Ovary (tissue), 9 donors: ENCODE measurements around the gene MYO9B. TPM values are rescaled to one million over a fixed set of nuclear protein-coding genes. Genes with fewer than 3 reads are reported as not detected.

ENCODE experiments used
- DNase-seq, 5 donors: peaks; one replicate each; pipeline ENCODE4 v3.0.0-alpha.2; 2019 to 2020
- H3K27ac ChIP-seq, 2 donors: fragments of 200-600 bp; one replicate each; pipeline versions ENCODE4 v1.5.1 to v1.8.0; 2019 to 2022
- H3K27me3 ChIP-seq: fragments of 200-600 bp; one replicate; pipeline ENCODE4 v1.8.0; 2022
- H3K36me3 ChIP-seq: fragments of 200-600 bp; sonication (generic); one replicate; pipeline ENCODE4 v1.5.1; 2019
- H3K4me1 ChIP-seq: one replicate; pipeline ENCODE4 v1.8.1; 2013; ENCODE audit warnings: mild to moderate bottlenecking, moderate library complexity; ENCODE audit not compliant: insufficient read depth
- H3K4me3 ChIP-seq: fragments of 200-600 bp; sonication (generic); one replicate; pipeline ENCODE4 v1.5.1; 2017
- H3K9me3 ChIP-seq, 2 donors: fragments of 200-600 bp in 1 of 2; sonication (generic) in 1 of 2; one replicate each; pipeline versions ENCODE4 v1.5.1 to v1.8.1; 2013 to 2019; ENCODE audit warnings: mild to moderate bottlenecking in 1 of 2, moderate library complexity in 1 of 2
- CTCF ChIP-seq, 3 donors: fragments of 450-650 bp in 2 of 3; fragments of 200-600 bp in 1 of 3; IDR thresholded peaks; one replicate each; pipeline versions ENCODE4 v1.5.1 to v1.8.0; 2016 to 2022; ENCODE audit warnings: antibody characterized with exemption in 3 of 3, mild to moderate bottlenecking in 1 of 3
- EP300 ChIP-seq: sonication (generic); formaldehyde crosslinking; IDR thresholded peaks from one replicate; pipeline ENCODE4 v1.6.1; 2017; ENCODE audit warnings: antibody characterized with exemption
- POLR2A ChIP-seq: fragments of 450-650 bp; IDR thresholded peaks from one replicate; pipeline ENCODE4 v1.6.1; 2017; ENCODE audit warnings: antibody characterized with exemption, mild to moderate bottlenecking, moderate library complexity
- WGBS, 3 donors: extraction: QIAGEN DNeasy Blood & Tissue Kit in 1 of 3; methylation state at CpG; one replicate each; pipeline versions ENCODE4 v1.1.5 to v1.1.7; 2013 to 2017; 5-methylcytosine and 5-hydroxymethylcytosine counted together
- intact Hi-C, 4 donors: fragments of 100-400 bp; cut with DNase I; formaldehyde crosslinking; loops; one replicate each; pipeline versions ENCODE4 v1.11.0 to v1.15.1; 2022 to 2023
- polyA plus RNA-seq, 2 donors: library from polyadenylated mRNA; stranded (reverse); fragments of 200-250 nt in 1 of 2; fragments of 350-450 nt in 1 of 2; fragmentation: Illumina TruSeq in 1 of 2; extraction: RNeasy Lipid Tissue Mini Kit (QIAGEN cat#74804) in 1 of 2; gene quantifications; one replicate each; pipeline ENCODE4 v1.2.3, GENCODE V29; 2013 to 2014
- total RNA-seq, 7 donors: library from RNA; depleted of rRNA in 2 of 7; stranded (reverse); fragments of >200 nt in 2 of 7; fragmentation: NEBNext Ultra II Directional in 3 of 7; extraction: Animal tissue kit (Norgen Biotek cat#: 25700) in 3 of 7; gene quantifications; one replicate each; pipeline versions ENCODE4 v1.1.0 to v1.2.4, GENCODE V29; 2016 to 2023
- donor health status: DM: no; HTN: no; CAD: no; lungs with moderate emphysema.
- donor health status: DM: no; HTN: no; CAD: no.
- donor health status: Bipolar disorder and iron deficiency.
- donor health status: DM: yes; HTN: yes; CAD: no.
- donor health status: DM: no; HTN: no; CAD: no.
- donor health status: DM: yes; HTN: yes; CAD: no.

Gene MYO9B
- total and polyA plus RNA-seq, 9 donors = 17.9 to 56.3 (median 34.1) TPM

GRCh38 chr19:17196610-17197009 is 121.0 kb downstream of the MYO9B start:
- no peak overlapping the region for H3K27ac ChIP-seq
- no peaks in the 10 kb centered on the region for H3K9me3 ChIP-seq
- H3K27me3 ChIP-seq = no peaks in the 10 kb centered on the region
- no peaks in the 10 kb centered on the region for H3K4me1 ChIP-seq
- WGBS, 3 donors = 96 to 98% (median 96%) methylated on average over 7 of the region's 7 CpGs
- intact Hi-C loops = no loop called here
- DNase-seq = no peak
- no peak for TF ChIP-seq EP300
- no peak for TF ChIP-seq POLR2A
- TF ChIP-seq CTCF (IDR thresholded peaks at IDR 0.05) = no peak
- H3K4me3 ChIP-seq = no peak overlapping the region
- no peaks in the 10 kb centered on the region for H3K36me3 ChIP-seq

GRCh38 chr19:17197666-17198065 is 122.1 kb downstream of the MYO9B start:
- no peaks in the 10 kb centered on the region for H3K9me3 ChIP-seq
- intact Hi-C loops = no loop called here
- no peak for DNase-seq

GRCh38 chr19:17200408-17201079 is 125.0 kb downstream of the MYO9B start:
- H3K4me1 ChIP-seq = no peaks in the 10 kb centered on the region
- DNase-seq = no peak
- intact Hi-C loops = loop anchor here in 3 of 4 donors (5.0 to 10.0 kb wide), 3 partner anchors 74 to 84 kb away; partner anchors contain the start of gene ANKLE1 (in 2 of the 3)
- no peaks in the 10 kb centered on the region for H3K36me3 ChIP-seq
- no peaks in the 10 kb centered on the region for H3K9me3 ChIP-seq
- WGBS, 3 donors = 80 to 82% (median 82%) methylated on average over 16 of the region's 16 CpGs
- no peak overlapping the region for H3K27ac ChIP-seq
- H3K27me3 ChIP-seq = no peaks in the 10 kb centered on the region
- TF ChIP-seq CTCF (IDR thresholded peaks at IDR 0.05) (no peak), POLR2A (no peak), EP300 (no peak)
- H3K4me3 ChIP-seq = no peak overlapping the region

More at GRCh38 chr19:17197666-17198065, 122.1 kb downstream of the MYO9B start:
- no peaks in the 10 kb centered on the region for H3K4me1 ChIP-seq
- H3K36me3 ChIP-seq = no peaks in the 10 kb centered on the region
- H3K27ac ChIP-seq = no peak overlapping the region
- H3K27me3 ChIP-seq = no peaks in the 10 kb centered on the region
- TF ChIP-seq EP300 (no peak), CTCF (IDR thresholded peaks at IDR 0.05) (no peak), POLR2A (no peak)
- WGBS, 3 donors = 94 to 95% (median 94%) methylated on average over 16 of the region's 16 CpGs
- H3K4me3 ChIP-seq = no peak overlapping the region

- no peaks in the 10 kb centered on the region for H3K27me3 ChIP-seq
- H3K9me3 ChIP-seq = no peaks in the 10 kb centered on the region
- no peak for DNase-seq
- WGBS, 3 donors = 81 to 86% (median 83%) methylated on average over 9 of the region's 9 CpGs
- intact Hi-C loops = loop anchor here in 3 of 4 donors (5.0 to 10.0 kb wide), 3 partner anchors 73 to 83 kb away; partner anchors contain the start of gene ANKLE1 (in 2 of the 3)
- no peaks in the 10 kb centered on the region for H3K36me3 ChIP-seq
- H3K27ac ChIP-seq = no peak overlapping the region
- TF ChIP-seq POLR2A (no peak), EP300 (no peak), CTCF (IDR thresholded peaks at IDR 0.05) (no peak)
- H3K4me3 ChIP-seq = no peak overlapping the region
- no peaks in the 10 kb centered on the region for H3K4me1 ChIP-seq
Observed at GRCh38 chr19:17202249-17202648, 126.7 kb downstream of the MYO9B start.
